ENCODE measurements around the gene RAP1GDS1. TPM values are rescaled to one million over a fixed set of nuclear protein-coding genes. Genes with fewer than 3 reads are reported as not detected.

RAP1GDS1 gene
- total RNA-seq, 2 experiments from 2014 or later, result 41.4 to 50.5 TPM

DNA sequence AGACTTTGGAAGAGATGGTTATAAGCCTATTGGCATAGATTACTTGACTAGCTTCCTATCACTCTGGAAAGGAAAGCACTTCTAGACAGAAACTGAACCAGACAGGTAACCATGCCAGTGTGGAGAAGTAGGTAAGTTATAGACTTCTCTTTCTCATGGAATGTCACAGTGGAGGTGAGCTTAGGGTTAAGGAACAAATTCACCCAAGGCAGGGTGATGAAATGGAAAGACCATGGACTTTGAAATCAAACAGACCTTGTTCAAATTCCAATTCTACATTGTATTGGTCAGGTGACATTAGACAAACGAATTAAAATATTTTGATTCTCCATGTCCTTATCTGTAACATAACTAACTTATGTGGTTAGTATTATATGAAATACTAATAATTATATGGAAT is 7.7 kb upstream of the RAP1GDS1 start:
- intact Hi-C loops (cut with DNase I, micrococcal nuclease), result no loop called here
- no peak overlapping the region for H3K27ac Mint-ChIP-seq
- no peak overlapping the region for H3K4me3 Mint-ChIP-seq
- no peak for ATAC-seq
- ChIA-PET POLR2A (no interaction called here), CTCF (no interaction called here)
- peaks cover 18% of the 10 kb centered on the region for H3K4me1 Mint-ChIP-seq
- H3K27me3 Mint-ChIP-seq, result no peaks in the 10 kb centered on the region
- DNase-seq, result no peak
- no peaks in the 10 kb centered on the region for H3K36me3 Mint-ChIP-seq (ENCODE audit: low read depth)
- H3K9me3 Mint-ChIP-seq (ENCODE audit: low read depth), result no peaks in the 10 kb centered on the region

DNA sequence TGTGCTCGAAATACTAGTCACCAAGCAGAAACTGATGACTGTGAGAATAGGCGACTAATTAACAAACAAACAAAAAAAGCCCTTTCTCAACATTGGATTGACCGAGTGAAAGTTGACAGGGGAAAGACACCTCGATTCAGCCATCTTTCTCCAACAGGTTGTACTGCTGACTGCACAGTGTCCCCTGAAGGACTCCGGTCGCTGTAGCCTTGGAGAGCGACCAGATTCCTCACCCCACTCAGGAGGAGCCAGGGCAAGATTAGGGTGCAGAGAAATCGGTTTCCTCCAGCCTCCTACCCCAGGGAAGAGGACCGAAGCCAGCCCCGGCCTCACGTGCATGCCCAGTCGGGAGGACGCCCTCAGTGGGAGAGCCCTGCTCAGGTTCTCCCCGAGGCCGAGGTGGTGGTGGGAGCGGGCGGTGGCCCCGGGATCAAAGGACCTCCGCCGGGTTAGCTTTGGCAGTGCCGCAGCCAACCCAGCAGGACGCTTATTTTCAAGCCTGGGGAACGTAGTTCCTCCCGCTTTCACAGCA is 1.1 kb upstream of the RAP1GDS1 start:
- H3K9me3 Mint-ChIP-seq (ENCODE audit: low read depth), result peaks cover 1% of the 10 kb centered on the region
- H3K27me3 Mint-ChIP-seq, result no peaks in the 10 kb centered on the region
- DNase-seq (peak; percentile 60), ATAC-seq (peak; percentile 5)
- H3K4me1 Mint-ChIP-seq, result peaks cover 43% of the 10 kb centered on the region
- peaks cover 8% of the 10 kb centered on the region for H3K36me3 Mint-ChIP-seq (ENCODE audit: low read depth)
- intact Hi-C loops (cut with DNase I, micrococcal nuclease), result loop anchor here (1.0 to 10.0 kb wide), 13 partner anchors 29 to 1687 kb away; partner anchors contain the start of genes ADH5 (in 1 of the 2), DNAJB14 (in 1 of the 2), EIF4E (in 1 of the 2) and STPG2 (in 1 of the 2)
- H3K27ac Mint-ChIP-seq, result peak overlapping the region; percentile 95
- ChIA-PET CTCF (interaction anchor here (1.4 to 1.5 kb wide), 2 partner anchors 9 to 117 kb away, joined by 3 to 4 read pairs; partner anchors contain the start of gene STPG2), POLR2A (no interaction called here)
- H3K4me3 Mint-ChIP-seq, result peak overlapping the region; percentile 91

DNA sequence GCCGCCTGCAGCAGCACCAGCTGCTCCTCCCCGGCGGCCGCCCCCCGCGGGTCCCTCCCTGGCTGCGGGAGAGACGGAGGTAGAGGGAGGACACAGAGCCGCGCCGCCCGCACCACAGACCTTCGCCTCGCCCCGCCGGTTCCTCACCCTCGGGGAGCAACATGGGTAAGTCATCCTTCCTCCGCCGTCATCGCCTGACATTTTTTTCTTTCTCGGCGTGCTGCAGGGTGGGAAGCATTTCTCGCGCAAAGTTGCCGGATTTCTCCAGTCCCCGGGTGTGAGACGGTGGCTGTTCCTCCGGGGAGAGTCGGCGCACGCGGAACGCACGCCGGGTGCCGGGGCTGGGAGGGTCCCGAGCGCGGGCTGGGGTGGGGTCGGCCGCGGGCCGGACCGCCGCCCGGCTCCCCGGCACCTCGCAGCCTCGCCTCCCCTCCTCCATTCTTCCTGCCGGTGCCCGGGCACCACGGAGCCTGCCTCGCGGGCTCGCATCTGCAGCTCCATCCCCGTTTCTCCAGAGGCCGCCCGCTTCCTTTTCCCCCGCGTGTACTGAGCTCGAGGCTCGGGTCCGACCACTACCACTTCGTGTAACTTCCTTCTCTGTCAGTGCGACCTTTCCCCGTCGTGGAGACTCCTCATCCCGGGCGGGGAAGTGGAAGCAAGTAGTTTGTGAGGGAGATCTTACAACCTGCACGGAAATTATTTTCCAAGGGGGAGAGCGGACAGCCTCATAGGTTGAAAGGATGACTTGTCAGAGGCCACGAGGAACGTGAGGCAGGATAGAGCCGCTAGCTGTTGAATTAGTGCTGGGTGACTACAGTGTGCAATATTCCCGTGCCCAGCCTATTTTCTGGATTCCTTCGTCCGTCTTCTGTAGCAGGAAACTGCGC is 464 bp downstream of the RAP1GDS1 start:
- Mint-ChIP-seq H3K4me1 (peaks cover 49% of the 10 kb centered on the region), H3K4me3 (peak overlapping the region; percentile 91), H3K27me3 (no peaks in the 10 kb centered on the region), H3K36me3 (ENCODE audit: low read depth) (peaks cover 10% of the 10 kb centered on the region), H3K27ac (peak overlapping the region; percentile 93), H3K9me3 (ENCODE audit: low read depth) (peaks cover 1% of the 10 kb centered on the region)
- intact Hi-C loops (cut with DNase I, micrococcal nuclease), result loop anchor here (1.0 to 10.0 kb wide), 18 partner anchors 27 to 1686 kb away; partner anchors contain the start of genes METAP1 (in 2 of the 2), TSPAN5 (in 2 of the 2), ADH5 (in 1 of the 2) and DNAJB14 (in 1 of the 2)
- peak; percentile 47 for ATAC-seq
- peak; percentile 59 for DNase-seq
- ChIA-PET CTCF (interaction anchor here (0.5 to 1.7 kb wide), 9 partner anchors 9 to 734 kb away, joined by 3 to 6 read pairs (median 3); partner anchors contain the start of genes METAP1 and STPG2), POLR2A (interaction anchor here (0.5 to 1.1 kb wide), 4 partner anchors 45 to 1133 kb away, joined by 3 to 9 read pairs (median 4); partner anchors contain the start of gene STPG2)

DNA sequence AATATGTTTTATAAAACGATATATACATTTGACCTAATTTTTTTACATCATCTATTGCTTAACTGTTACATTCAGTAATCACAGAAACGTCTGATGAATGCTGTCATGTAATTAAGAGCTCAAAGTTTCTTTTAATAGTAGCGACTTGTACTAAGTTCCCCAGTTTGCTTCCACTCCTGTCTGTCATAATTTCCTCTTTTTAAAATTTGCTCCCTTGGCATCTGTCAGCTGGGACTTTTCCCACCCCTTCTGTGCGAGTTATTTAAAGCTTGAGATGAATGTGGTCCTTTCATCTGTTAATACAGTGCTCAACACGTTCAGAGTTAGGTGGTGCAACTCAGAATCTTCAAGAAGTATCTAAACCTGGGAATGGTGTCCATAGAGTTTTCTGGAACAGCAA is 1.2 kb downstream of the RAP1GDS1 start:
- H3K36me3 Mint-ChIP-seq (ENCODE audit: low read depth), result peaks cover 16% of the 10 kb centered on the region
- DNase-seq, result no peak
- peaks cover 49% of the 10 kb centered on the region for H3K4me1 Mint-ChIP-seq
- intact Hi-C loops (cut with DNase I, micrococcal nuclease), result loop anchor here (1.0 to 10.0 kb wide), 9 partner anchors 60 to 1685 kb away; partner anchors contain the start of genes ADH5 (in 1 of the 2), DNAJB14 (in 1 of the 2), EIF4E (in 1 of the 2) and TRMT10A (in 1 of the 2)
- H3K9me3 Mint-ChIP-seq (ENCODE audit: low read depth), result peaks cover 4% of the 10 kb centered on the region
- peak overlapping the region; percentile 93 for H3K27ac Mint-ChIP-seq
- H3K27me3 Mint-ChIP-seq, result no peaks in the 10 kb centered on the region
- ChIA-PET CTCF (interaction anchor here (0.5 to 1.7 kb wide), 4 partner anchors 22 to 145 kb away, joined by 3 to 6 read pairs (median 4); no protein-coding TSS in a partner anchor), POLR2A (interaction anchor here (0.5 to 1.1 kb wide), 2 partner anchors 118 to 1132 kb away, joined by 4 to 9 read pairs; partner anchors contain the start of gene STPG2)
- ATAC-seq, result no peak
- peak overlapping the region; percentile 91 for H3K4me3 Mint-ChIP-seq

DNA sequence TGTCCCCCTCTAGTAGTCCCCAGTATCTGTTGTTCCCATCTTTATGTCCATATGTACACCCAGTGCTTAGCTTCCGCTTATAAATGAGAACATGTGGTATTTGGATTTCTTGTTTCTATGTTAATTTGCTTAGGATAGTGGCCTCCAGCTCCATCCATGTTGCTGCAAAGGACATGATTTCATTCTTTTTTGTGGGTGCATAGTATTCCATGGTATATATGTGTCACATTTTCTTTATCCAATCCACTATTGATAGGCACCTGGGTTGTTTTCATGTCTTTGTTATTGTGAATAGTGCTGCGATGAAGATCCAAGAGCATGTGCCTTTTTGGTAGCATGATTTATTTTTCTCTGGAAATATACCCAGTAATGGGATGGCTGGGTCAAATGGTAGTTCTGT is 6.3 kb downstream of the RAP1GDS1 start:
- Mint-ChIP-seq H3K36me3 (ENCODE audit: low read depth) (peaks cover 45% of the 10 kb centered on the region), H3K9me3 (ENCODE audit: low read depth) (peaks cover 8% of the 10 kb centered on the region), H3K4me1 (peaks cover 48% of the 10 kb centered on the region), H3K4me3 (no peak overlapping the region), H3K27ac (no peak overlapping the region), H3K27me3 (no peaks in the 10 kb centered on the region)
- intact Hi-C loops (cut with DNase I, micrococcal nuclease), result loop anchor here in 1 of 2 experiments (10.0 kb wide), 1 partner anchor 787 kb away; no protein-coding TSS in a partner anchor
- ATAC-seq (no peak), DNase-seq (no peak)
- CTCF ChIA-PET, result no interaction called here
- POLR2A ChIA-PET, result no interaction called here

DNA sequence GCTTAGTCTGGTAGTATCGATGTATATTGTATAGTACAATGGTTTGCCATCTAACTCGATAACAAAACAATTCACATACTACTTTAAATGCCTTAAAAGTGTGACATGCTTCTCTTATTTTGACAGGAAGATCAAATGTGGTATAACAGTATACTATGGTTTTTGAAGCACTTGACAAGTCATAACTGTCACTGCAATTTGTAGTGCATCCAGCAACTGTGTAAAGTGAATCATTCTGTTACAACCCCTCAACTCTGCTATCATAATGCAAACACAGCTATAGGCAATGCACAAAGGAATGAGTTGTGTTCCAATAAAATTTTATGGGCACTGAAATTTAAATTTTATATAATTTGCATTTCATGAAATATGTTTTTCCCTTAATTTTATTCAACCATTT is 14.0 kb downstream of the RAP1GDS1 start:
- H3K36me3 Mint-ChIP-seq (ENCODE audit: low read depth), result peaks cover 39% of the 10 kb centered on the region
- intact Hi-C loops (cut with DNase I, micrococcal nuclease), result no loop called here

DNA sequence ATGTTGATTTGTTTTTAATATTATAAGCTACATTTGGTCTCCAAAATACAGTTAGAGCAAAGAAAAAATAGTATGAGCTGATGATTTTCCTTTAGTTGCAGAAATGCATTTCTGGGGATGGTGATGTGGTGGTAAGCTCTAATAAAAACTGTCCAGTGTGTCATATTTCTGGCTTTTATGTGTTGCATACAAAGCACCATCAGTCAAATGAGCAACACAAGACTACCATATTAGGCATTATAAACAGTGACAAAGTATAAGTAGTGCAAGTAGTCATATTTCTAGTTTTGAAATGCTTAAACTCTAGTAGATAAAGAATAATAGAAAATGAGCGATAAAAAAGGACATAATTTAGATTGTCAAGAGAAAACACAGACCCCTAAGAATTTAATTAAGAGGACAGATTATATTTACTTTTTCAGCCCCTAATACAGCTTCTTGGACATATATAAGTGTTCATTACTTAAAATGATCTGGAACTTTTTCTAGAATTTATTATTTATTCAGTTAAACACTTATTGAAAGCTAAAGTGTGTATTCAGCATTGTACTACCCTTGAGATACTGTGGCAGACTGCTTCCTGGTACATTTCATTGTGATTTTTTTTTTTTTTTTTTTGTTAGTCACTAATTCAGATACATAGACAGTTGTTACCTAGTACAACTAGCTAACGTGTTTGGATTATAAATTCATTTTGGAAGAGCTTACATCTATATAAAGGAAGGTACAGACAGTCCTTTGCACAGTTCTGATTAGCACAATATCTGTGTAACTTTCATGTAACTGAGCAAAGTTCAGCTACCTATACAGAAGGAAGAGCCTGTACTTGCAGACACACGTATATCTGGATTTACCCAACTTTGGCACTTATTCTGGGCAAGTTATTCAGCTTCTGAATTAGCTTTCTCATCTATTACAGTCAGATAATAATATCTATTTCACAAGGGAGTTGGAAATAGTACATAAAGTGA is 22.3 kb downstream of the RAP1GDS1 start:
- ChIA-PET CTCF (interaction anchor here (1.1 to 2.0 kb wide), 5 partner anchors 8 to 21 kb away, joined by 3 to 9 read pairs (median 6); no protein-coding TSS in a partner anchor), POLR2A (no interaction called here)
- no peak overlapping the region for H3K4me3 Mint-ChIP-seq
- ATAC-seq (peak; percentile 69), DNase-seq (no peak)
- H3K9me3 Mint-ChIP-seq (ENCODE audit: low read depth), result peaks cover 10% of the 10 kb centered on the region
- H3K27me3 Mint-ChIP-seq, result no peaks in the 10 kb centered on the region
- peaks cover 45% of the 10 kb centered on the region for H3K4me1 Mint-ChIP-seq
- no peak overlapping the region for H3K27ac Mint-ChIP-seq
- intact Hi-C loops (cut with DNase I, micrococcal nuclease), result no loop called here
- peaks cover 14% of the 10 kb centered on the region for H3K36me3 Mint-ChIP-seq (ENCODE audit: low read depth)

More for the DNA sequence above, 14.0 kb downstream of the RAP1GDS1 start:
- peaks cover 18% of the 10 kb centered on the region for H3K4me1 Mint-ChIP-seq
- H3K27me3 Mint-ChIP-seq, result no peaks in the 10 kb centered on the region
- peak; percentile 94 for ATAC-seq
- ChIA-PET POLR2A (no interaction called here), CTCF (interaction anchor here (1.0 kb wide), 1 partner anchor 9 kb away, joined by 3 read pairs; no protein-coding TSS in a partner anchor)
- H3K27ac Mint-ChIP-seq, result no peak overlapping the region
- no peak overlapping the region for H3K4me3 Mint-ChIP-seq
- DNase-seq, result no peak
- H3K9me3 Mint-ChIP-seq (ENCODE audit: low read depth), result peaks cover 11% of the 10 kb centered on the region

DNA sequence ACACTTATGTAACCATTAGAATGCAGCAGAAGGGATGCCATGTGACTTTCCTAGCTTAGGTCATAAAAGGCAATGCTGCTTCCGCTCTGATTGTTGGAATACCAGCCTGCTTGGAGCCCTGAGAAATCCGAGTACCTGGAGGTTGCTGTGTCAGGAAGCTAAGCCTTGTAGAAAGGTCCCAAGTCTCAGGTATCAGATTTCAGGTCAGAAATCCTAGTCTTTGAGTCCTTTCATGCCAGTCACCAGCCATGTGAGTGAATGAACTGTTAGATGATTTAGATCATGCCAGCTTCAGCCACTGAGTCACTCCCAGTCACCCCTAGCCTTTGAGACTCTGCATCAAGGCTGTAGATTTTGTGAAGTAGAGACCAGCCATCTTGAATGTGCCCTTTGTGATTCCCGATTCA is 23.5 kb downstream of the RAP1GDS1 start:
- intact Hi-C loops (cut with DNase I, micrococcal nuclease), result no loop called here
- Mint-ChIP-seq H3K27ac (no peak overlapping the region), H3K4me1 (peaks cover 54% of the 10 kb centered on the region), H3K9me3 (ENCODE audit: low read depth) (peaks cover 8% of the 10 kb centered on the region), H3K27me3 (no peaks in the 10 kb centered on the region), H3K36me3 (ENCODE audit: low read depth) (peaks cover 16% of the 10 kb centered on the region), H3K4me3 (no peak overlapping the region)
- POLR2A ChIA-PET, result no interaction called here
- CTCF ChIA-PET, result interaction anchor here (1.1 to 2.0 kb wide), 5 partner anchors 9 to 22 kb away, joined by 3 to 9 read pairs (median 6); no protein-coding TSS in a partner anchor
- ATAC-seq (peak; percentile 70), DNase-seq (peak; percentile 22)

DNA sequence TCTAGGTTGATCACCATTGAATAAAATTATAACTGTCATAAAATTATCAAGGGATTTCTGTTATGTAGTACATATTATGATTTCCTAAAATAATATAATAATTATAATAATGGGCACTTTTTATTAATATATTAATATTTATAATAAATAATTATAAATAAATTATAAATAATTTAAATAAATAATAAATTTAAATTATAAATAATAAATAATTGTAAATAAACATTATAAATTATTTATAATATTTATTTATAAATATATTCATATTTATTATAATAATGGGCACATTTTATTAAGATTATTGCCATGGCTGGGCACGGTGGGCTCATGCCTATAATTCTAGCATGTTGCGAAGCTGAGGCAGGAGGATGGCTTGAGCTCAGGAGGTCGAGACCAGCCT is 24.5 kb downstream of the RAP1GDS1 start:
- intact Hi-C loops (cut with DNase I, micrococcal nuclease), result no loop called here
- CTCF ChIA-PET, result no interaction called here
- no peak overlapping the region for H3K4me3 Mint-ChIP-seq
- peaks cover 14% of the 10 kb centered on the region for H3K36me3 Mint-ChIP-seq (ENCODE audit: low read depth)
- ATAC-seq (no peak), DNase-seq (no peak)
- peaks cover 65% of the 10 kb centered on the region for H3K4me1 Mint-ChIP-seq
- POLR2A ChIA-PET, result no interaction called here
- H3K27ac Mint-ChIP-seq, result no peak overlapping the region
- peaks cover 4% of the 10 kb centered on the region for H3K9me3 Mint-ChIP-seq (ENCODE audit: low read depth)
- H3K27me3 Mint-ChIP-seq, result no peaks in the 10 kb centered on the region

DNA sequence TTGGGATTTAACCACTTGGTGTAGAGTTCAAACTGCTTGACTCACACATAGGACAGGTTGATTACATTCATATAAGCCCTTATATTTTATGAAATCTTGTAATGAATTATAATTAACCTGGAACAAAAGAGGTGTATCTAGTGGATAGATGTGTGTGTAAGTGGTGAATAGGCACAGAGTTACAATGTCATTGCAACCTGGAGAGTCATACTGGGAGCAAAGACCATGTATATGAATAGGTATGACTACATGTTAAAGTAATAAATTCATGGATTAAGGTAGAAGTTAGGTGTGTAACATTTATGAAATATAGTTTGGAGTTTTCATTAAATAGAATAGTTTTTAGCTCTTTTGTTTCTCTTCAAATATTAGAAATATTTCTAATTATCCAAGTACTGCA is 26.1 kb downstream of the RAP1GDS1 start:
- intact Hi-C loops (cut with DNase I, micrococcal nuclease), result no loop called here
- Mint-ChIP-seq H3K4me1 (peaks cover 58% of the 10 kb centered on the region), H3K36me3 (ENCODE audit: low read depth) (peaks cover 10% of the 10 kb centered on the region), H3K27ac (no peak overlapping the region), H3K4me3 (no peak overlapping the region), H3K27me3 (no peaks in the 10 kb centered on the region), H3K9me3 (ENCODE audit: low read depth) (no peaks in the 10 kb centered on the region)
- DNase-seq, result no peak
- POLR2A ChIA-PET, result no interaction called here
- CTCF ChIA-PET, result no interaction called here
- ATAC-seq, result peak; percentile 63
